Rectal smooth muscle tissue (tissue), 1 donor: ENCODE measurements around the gene PBXIP1.
A peak's percentile ranks its signal among the peaks of the same experiment; 100 is the strongest.
"Not testable (repeated sequence)": the region's sequence is repeated elsewhere in the genome, so short reads cannot be mapped to it uniquely, and the experiment has no call there.

Experiments
- H3K27ac ChIP-seq: one replicate; pipeline ENCODE4 v1.7.0; 2013; ENCODE audit warnings: low read depth, low read length, inconsistent platforms
- H3K27me3 ChIP-seq: one replicate; pipeline ENCODE4 v1.7.0; 2013; ENCODE audit warnings: low read length; ENCODE audit not compliant: control insufficient read depth, insufficient read depth
- H3K36me3 ChIP-seq: one replicate; pipeline ENCODE4 v1.7.0; 2013; ENCODE audit warnings: low read length; ENCODE audit not compliant: control insufficient read depth, insufficient read depth
- H3K4me1 ChIP-seq: one replicate; pipeline ENCODE4 v1.7.0; 2013; ENCODE audit warnings: low read length; ENCODE audit not compliant: control insufficient read depth, insufficient read depth
- H3K4me3 ChIP-seq: one replicate; pipeline ENCODE4 v1.7.0; 2013; ENCODE audit warnings: low read length
- H3K9ac ChIP-seq: one replicate; pipeline ENCODE4 v1.7.0; 2013; ENCODE audit warnings: low read length

PBXIP1 gene

GRCh38 chr1:154999571-155000410, 43.9 kb upstream of the PBXIP1 start:
- H3K4me3 ChIP-seq: peak overlapping the region; percentile 88
- no peaks in the 10 kb centered on the region for H3K27me3 ChIP-seq
- peak overlapping the region; percentile 24 for H3K9ac ChIP-seq
- H3K36me3 ChIP-seq: no peaks in the 10 kb centered on the region
- H3K27ac ChIP-seq: peak overlapping the region; percentile 96
- H3K4me1 ChIP-seq: peaks cover 16% of the 10 kb centered on the region

GRCh38 chr1:154998818-154999570, 43.1 kb upstream of the PBXIP1 start:
- H3K27me3 ChIP-seq: no peaks in the 10 kb centered on the region
- no peaks in the 10 kb centered on the region for H3K36me3 ChIP-seq
- peak overlapping the region; percentile 65 for H3K9ac ChIP-seq
- peaks cover 8% of the 10 kb centered on the region for H3K4me1 ChIP-seq
- H3K4me3 ChIP-seq: peak overlapping the region; percentile 66
- peak overlapping the region; percentile 96 for H3K27ac ChIP-seq

- Histone ChIP-seq H3K27me3 (no peaks in the 10 kb centered on the region), H3K4me1 (peaks cover 8% of the 10 kb centered on the region), H3K36me3 (no peaks in the 10 kb centered on the region), H3K27ac (peak overlapping the region; percentile 96), H3K4me3 (no peak overlapping the region), H3K9ac (no peak overlapping the region)
Observed at GRCh38 chr1:154998201-154998780, 42.4 kb upstream of the PBXIP1 start.

- Histone ChIP-seq H3K4me3 (no peak overlapping the region), H3K27ac (no peak overlapping the region), H3K4me1 (peaks cover 8% of the 10 kb centered on the region), H3K36me3 (no peaks in the 10 kb centered on the region), H3K27me3 (no peaks in the 10 kb centered on the region), H3K9ac (peak overlapping the region; percentile 16)
Observed at GRCh38 chr1:154996966-154997701, 41.2 kb upstream of the PBXIP1 start.

- not testable (repeated sequence) for H3K4me1 ChIP-seq, H3K27me3 ChIP-seq, H3K4me3 ChIP-seq, H3K36me3 ChIP-seq, H3K9ac ChIP-seq, H3K27ac ChIP-seq
Observed at GRCh38 chr1:154995301-154995983, 39.5 kb upstream of the PBXIP1 start.

- H3K4me3 ChIP-seq: no peak overlapping the region
- H3K9ac ChIP-seq: no peak overlapping the region
- no peak overlapping the region for H3K27ac ChIP-seq
- peaks cover 5% of the 10 kb centered on the region for H3K4me1 ChIP-seq
- H3K27me3 ChIP-seq: no peaks in the 10 kb centered on the region
- peaks cover 4% of the 10 kb centered on the region for H3K36me3 ChIP-seq
Observed at GRCh38 chr1:154994591-154994990, 38.7 kb upstream of the PBXIP1 start.

- H3K9ac ChIP-seq: no peak overlapping the region
- no peak overlapping the region for H3K4me3 ChIP-seq
- no peaks in the 10 kb centered on the region for H3K27me3 ChIP-seq
- no peak overlapping the region for H3K27ac ChIP-seq
- peaks cover 4% of the 10 kb centered on the region for H3K36me3 ChIP-seq
- H3K4me1 ChIP-seq: peaks cover 4% of the 10 kb centered on the region
Observed at GRCh38 chr1:154994269-154994587, 38.3 kb upstream of the PBXIP1 start.

- no peaks in the 10 kb centered on the region for H3K4me1 ChIP-seq
- H3K36me3 ChIP-seq: peaks cover 4% of the 10 kb centered on the region
- no peaks in the 10 kb centered on the region for H3K27me3 ChIP-seq
- H3K27ac ChIP-seq: no peak within 1 kb of the TSS
- no peak within 1 kb of the TSS for H3K4me3 ChIP-seq
- H3K9ac ChIP-seq: no peak within 1 kb of the TSS
Observed at GRCh38 chr1:154993572-154994268, 37.8 kb upstream of the PBXIP1 start, which contains the start of gene LENEP. Gene LENEP, plus strand, starts transcription at chr1:154993586. Its CDS starts 22 bp downstream, at chr1:154993608.

GRCh38 chr1:154992721-154993571, 37.0 kb upstream of the PBXIP1 start:
- no peaks in the 10 kb centered on the region for H3K4me1 ChIP-seq
- H3K27me3 ChIP-seq: no peaks in the 10 kb centered on the region
- H3K27ac ChIP-seq: no peak overlapping the region
- H3K4me3 ChIP-seq: no peak overlapping the region
- peaks cover 6% of the 10 kb centered on the region for H3K36me3 ChIP-seq
- H3K9ac ChIP-seq: no peak overlapping the region

GRCh38 chr1:154990276-154990675, 34.4 kb upstream of the PBXIP1 start:
- Histone ChIP-seq H3K27me3 (no peaks in the 10 kb centered on the region), H3K4me3 (no peak overlapping the region), H3K36me3 (peaks cover 8% of the 10 kb centered on the region), H3K27ac (no peak overlapping the region), H3K4me1 (no peaks in the 10 kb centered on the region), H3K9ac (no peak overlapping the region)
